Measurements from ENCODE around the gene TNFAIP8L1.
A peak's percentile ranks its signal among the peaks of the same experiment; 100 is the strongest.
"Not testable (repeated sequence)": the region's sequence is repeated elsewhere in the genome, so short reads cannot be mapped to it uniquely, and the experiment has no call there.

The TNFAIP8L1 gene

DNA sequence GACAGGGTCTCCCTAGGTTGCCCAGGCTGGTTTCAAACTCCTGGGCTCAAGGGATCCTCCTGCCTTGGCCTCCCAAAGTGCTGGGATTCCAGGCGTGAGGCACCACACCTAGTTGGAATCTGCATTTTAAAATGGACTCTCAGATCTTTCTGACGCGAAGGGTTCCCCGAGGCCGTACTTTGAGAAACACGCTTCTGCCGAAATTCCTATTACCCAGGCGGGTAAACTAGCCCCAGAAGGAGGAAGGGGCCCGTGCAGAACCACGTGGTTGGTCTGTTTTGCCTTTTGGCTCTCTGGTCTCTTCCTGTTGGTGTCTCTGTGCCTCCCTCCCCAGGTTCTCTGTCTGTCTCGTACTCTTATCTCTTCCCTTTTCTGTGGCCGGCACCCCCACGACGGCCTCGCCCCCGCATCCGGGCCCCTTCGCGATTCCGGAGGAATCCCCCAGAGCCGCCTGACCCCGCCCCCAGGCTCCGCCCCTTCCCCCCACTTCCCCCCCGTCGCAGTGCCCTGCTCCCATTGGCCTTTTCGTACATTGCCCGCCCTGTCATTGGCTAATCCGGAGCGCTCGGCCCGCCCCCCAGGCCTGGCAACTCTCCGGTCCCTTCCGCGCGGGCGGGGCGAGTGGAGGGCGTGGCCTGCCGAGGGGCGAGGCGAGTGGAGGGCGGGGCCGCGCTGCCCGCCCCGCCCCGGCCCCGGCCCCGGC is at the start of gene TNFAIP8L1:
TNFAIP8L1 (plus strand) TSS at position 689 of the 703 bp plus-strand sequence. CDS start 12,354 bp downstream, outside the sequence.
- peak; percentile 94 to 97 (median 97) for DNase-seq

GRCh38 chr19:4589579-4590410 is 49.5 kb upstream of the TNFAIP8L1 start:
- DNase-seq: peak in 1 of 3 experiments; percentile 44

- DNase-seq: no peak
These were observed 48.8 kb upstream of the TNFAIP8L1 start for GRCh38 chr19:4590559-4590958.

DNA sequence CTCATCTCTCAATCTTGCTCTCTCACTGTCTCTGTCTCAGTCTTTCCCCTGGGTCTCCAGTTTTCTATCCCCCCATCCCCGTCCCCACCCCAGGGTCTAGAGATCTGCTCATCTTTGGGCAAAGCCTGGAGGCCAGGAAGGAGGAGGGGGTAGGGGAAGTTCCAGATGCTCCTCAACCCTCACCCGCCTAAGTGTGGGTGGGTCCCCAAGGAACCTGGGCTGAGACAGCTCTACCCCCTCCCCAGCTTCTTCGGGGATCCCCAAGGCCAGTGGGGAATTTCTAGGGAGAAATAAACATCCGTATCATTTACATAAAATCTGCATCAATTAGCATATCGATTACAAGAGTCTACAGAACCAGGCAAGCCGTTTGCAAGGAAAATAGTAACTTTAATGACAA is 48.0 kb upstream of the TNFAIP8L1 start:
- DNase-seq: no peak

DNA sequence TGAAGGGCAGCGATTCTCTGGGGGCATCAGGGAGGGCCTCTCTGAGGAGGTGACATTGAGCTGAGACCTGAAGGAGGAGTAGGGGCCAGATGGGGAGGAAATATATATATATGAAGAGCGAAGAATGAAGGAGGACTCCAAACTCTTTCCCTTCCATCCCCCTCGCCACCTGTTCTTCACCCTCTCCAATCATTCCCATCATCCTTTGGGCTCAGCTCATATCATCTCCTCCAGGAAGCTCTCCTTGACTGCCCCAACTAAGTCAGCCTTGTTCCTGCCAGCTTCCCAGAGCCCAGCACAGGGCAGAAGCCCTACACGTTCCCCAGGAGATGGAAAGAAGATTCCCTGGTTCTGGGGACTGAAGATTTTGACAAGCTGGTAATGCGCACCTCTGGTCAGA is 46.9 kb upstream of the TNFAIP8L1 start:
- DNase-seq: no peak

DNA sequence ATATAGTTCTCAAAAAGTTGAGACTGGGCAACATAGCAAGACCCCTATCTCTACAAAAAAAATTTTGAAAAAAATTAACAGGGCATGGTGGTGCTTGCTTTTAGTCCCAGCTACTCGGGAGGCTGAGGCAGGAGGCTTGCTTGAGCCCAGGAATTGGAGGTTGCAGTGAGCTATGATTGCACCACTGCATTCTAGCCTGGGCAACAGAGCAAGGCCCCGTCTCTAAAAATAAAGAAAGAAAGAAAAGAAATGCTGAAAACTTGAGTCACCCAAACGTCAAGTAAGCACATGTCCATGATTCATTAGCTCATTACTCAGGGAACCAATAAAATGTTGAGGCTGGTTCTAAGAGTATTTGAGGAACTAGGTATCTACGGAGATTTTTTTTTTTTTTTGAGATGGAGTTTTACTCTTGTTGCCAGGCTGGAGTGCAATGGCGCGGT is 45.9 kb upstream of the TNFAIP8L1 start:
- DNase-seq: no peak

DNA sequence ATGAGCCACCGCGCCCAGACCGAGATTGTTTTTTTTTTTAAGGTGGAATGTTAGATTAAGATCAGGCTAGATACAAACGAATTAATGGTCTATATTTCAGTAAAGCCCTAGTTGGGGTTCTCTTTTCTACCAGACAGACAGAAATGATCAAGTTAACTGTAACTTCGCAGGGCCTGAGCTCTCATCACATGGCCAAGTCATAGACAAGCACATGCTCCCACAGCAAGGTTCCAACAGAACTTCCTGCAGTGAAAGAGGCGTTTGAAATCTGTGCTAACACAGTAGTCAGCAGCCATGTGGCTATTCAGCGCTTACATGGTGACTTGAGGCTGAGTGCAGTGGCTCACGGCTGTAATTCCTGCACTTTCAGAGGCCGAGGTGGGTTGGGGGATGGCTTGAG is 45.1 kb upstream of the TNFAIP8L1 start:
- DNase-seq: no peak

DNA sequence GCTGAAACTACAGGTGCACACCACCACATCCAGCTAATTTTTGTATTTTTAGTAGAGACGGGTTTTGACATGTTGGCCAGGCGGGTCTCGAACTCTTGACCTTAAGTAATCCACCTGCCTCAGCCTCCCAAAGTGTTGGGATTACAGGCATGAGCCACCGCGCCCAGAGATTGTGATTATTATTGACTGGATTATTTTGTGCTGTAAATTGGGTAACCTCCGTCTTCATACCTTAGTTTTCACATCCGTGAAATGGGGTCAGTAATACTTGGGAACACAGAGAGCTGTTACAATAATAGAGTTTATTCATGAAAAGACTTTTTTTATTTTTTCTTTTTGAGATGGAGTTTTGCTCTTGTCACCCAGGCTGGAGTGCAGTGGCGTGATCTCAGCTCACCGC is 44.2 kb upstream of the TNFAIP8L1 start:
- DNase-seq: not testable (repeated sequence)

- DNase-seq: no peak
These were observed 43.0 kb upstream of the TNFAIP8L1 start for GRCh38 chr19:4596033-4596904.

GRCh38 chr19:4597278-4597974 is 41.9 kb upstream of the TNFAIP8L1 start:
- DNase-seq: peak in 2 of 3 experiments; percentile 62 to 70

- peak in 2 of 3 experiments; percentile 62 to 70 for DNase-seq
These were observed 41.2 kb upstream of the TNFAIP8L1 start for GRCh38 chr19:4597975-4598671.

- DNase-seq: no peak
These were observed 40.6 kb upstream of the TNFAIP8L1 start for GRCh38 chr19:4598712-4599111.

DNA sequence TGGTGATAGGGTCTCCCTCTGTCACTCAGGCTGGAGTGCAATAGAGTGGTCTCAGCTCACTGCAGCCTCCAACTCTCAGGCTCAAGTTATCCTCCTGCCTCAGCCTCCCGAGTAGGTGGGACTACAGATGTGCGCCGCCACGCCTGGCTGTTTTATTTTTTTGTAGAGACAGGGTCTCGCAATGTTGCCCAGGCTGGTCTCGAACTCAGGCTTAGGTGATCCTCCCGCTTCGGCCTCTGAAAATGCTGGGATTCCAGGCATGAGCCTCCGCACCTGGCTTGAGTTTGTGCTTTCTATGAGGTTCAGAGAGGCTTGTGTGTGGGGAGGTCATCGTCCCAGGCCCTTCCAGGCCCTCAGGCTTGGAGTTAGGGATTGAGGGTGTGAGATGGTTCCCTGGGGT is 39.2 kb upstream of the TNFAIP8L1 start:
- DNase-seq: no peak

DNA sequence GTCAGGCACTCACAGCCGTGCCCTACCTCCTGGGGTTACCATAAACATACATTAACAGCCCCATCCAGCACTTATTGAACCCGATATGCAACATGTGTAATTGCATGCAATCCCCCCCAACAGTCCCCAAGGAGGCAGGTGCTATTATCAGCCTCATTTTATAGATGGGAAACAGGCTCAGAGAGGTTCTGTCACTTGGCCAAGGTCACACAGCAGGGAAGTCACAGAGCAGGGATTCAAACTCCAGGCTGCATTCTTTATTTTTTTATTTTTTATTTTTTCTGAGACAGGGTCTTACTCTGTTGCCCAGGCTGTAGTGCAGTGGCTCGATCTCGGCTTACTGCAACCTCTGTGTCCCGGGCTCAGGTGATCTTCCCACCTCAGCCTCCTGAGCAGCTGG is 38.4 kb upstream of the TNFAIP8L1 start:
- peak in 1 of 3 experiments; percentile 75 for DNase-seq

DNA sequence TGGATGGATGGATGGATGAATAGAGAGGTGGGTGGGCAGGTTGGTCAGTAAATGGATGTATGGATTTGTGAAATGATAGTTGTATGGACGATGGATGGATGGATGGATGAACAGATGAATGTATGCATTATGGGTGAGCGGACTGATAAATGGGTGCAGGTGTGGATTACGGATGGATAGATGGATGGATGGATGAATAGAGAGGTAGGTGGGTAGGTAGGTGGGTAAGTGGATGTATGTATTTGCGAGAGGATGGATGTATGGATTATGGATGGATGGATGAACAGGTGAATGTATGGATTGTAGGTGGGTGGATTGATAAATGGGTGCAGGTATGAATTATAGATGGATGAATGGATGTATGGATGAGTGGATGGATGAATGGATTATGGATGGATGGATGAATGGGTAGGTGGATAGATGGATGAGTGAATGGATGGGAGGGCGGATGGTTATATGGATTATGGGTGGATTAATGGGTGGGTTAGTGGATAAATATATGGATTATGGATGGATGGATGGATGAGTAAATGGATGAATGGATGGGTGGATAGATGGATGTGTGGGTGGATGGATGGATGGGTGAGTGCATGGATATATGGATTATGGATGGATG is 37.0 kb upstream of the TNFAIP8L1 start:
- DNase-seq: no peak

GRCh38 chr19:4602915-4603314 is 36.4 kb upstream of the TNFAIP8L1 start:
- DNase-seq: no peak

GRCh38 chr19:4604912-4605311 is 34.4 kb upstream of the TNFAIP8L1 start:
- no peak for DNase-seq

DNA sequence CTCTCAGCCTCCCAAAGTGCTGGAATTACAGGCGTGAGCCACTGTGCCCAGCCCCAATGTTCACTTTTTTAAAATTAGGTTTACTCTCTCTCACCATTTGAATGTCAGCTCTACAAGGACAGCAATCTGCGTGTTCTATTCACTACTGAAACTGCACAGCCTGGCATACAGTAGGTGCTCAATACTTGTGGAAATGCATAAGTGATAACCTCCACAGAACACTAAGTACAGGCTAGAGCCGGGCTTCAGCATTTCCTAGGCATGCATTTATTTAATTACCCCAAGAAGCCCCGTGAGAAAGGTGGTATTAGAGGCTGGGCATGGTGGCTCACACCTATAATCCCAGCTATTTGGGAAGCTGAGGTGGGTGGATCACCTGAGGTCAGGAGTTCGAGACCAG is 33.1 kb upstream of the TNFAIP8L1 start:
- DNase-seq: no peak

DNA sequence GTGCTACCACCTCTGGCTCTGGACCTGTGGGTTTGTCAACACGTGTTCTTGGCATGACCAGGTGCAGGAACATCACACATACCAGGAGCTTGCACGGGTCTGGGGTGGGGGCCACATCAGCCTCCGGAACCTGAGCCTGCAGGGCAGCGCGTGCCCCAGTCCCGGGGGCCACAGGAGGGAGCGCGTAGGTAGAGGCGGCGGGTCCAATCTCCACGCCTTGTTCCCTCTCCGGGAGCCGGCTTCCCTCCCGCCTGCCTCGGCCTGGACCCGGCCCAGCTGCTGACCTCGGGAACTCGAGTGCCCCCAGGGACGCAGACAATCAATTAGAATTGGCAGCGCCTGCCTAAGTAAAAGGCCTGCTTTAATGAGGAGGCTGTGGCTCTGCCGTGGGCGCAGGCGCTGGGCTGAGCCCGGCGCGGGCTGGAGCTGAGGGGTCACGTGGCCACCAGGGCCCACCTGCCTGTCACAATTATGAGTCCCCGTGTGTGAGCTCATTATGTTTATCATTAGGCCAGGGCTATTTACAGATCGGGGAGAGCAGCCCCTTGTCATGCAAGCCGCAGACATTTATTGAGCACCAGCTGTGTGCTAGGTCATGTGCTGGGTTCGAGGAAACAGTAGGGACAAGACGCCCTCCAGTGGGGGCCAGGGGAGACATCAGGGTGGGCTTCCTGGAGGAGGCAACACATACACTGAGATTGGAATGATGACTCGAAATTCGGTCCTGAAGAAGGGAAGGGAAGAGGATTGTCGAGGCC is 32.2 kb upstream of the TNFAIP8L1 start:
- peak; percentile 72 to 97 (median 92) for DNase-seq

GRCh38 chr19:4609878-4610511 is 29.3 kb upstream of the TNFAIP8L1 start:
- peak in 2 of 3 experiments; percentile 43 to 54 for DNase-seq

Measured in NCI-H1417 (cell line).